ENCODE results near the gene MYBPC2.

MYBPC2 gene

GRCh38 chr19:50422397-50423278 lies 10.1 kb upstream of the MYBPC2 start:
- H3K4ac ChIP-seq (ENCODE audit: low read depth, low read length): no peak overlapping the region
- H2BK120ac ChIP-seq (ENCODE audit: insufficient read depth, low read length, poor library complexity): no peak overlapping the region
- no peak for DNase-seq
- H3K36me3 ChIP-seq (ENCODE audit: control insufficient read depth in 1 of 2, insufficient read depth in 2 of 2, low read length in 2 of 2): no peaks in the 10 kb centered on the region
- no peak overlapping the region for H2BK5ac ChIP-seq (ENCODE audit: low read depth, low read length, poor library complexity)
- no CpG with 5 or more reads among the region's 18 CpGs for WGBS (ENCODE audit: extremely low coverage, insufficient coverage, insufficient read length)
- H3K4me1 ChIP-seq (ENCODE audit: control insufficient read depth in 1 of 2, insufficient read depth in 2 of 2, low read length in 2 of 2): no peaks in the 10 kb centered on the region
- no peaks in the 10 kb centered on the region for H3K79me2 ChIP-seq (ENCODE audit: control insufficient read depth, insufficient read depth, low read length, poor library complexity)
- no peak overlapping the region for H3K9ac ChIP-seq (ENCODE audit: low read length)
- no peak overlapping the region for H2AK5ac ChIP-seq (ENCODE audit: low read length)
- peaks cover 2% of the 10 kb centered on the region for H3K27me3 ChIP-seq (ENCODE audit: insufficient read depth, low read length)
- no peak overlapping the region for H3K18ac ChIP-seq (ENCODE audit: low read length)
- H3K4me3 ChIP-seq (ENCODE audit: low read depth, low read length): no peak overlapping the region
- no peaks in the 10 kb centered on the region for H3K79me1 ChIP-seq (ENCODE audit: low read length)
- no peak overlapping the region for H2BK12ac ChIP-seq (ENCODE audit: low read length)
- H4K12ac ChIP-seq (ENCODE audit: low read depth, low read length): no peak overlapping the region
- no peak overlapping the region for H3K14ac ChIP-seq (ENCODE audit: low read length)
- H3K4me2 ChIP-seq (ENCODE audit: low read length): no peak overlapping the region
- H2AFZ ChIP-seq (ENCODE audit: insufficient read depth, low read length, poor library complexity): no peak overlapping the region
- no peak overlapping the region for H3K23ac ChIP-seq (ENCODE audit: low read length)
- no peak overlapping the region for H4K91ac ChIP-seq (ENCODE audit: low read depth, low read length)
- H3K9me3 ChIP-seq (ENCODE audit: insufficient read depth, low read depth, low read length): peaks cover 1% of the 10 kb centered on the region
- H4K8ac ChIP-seq (ENCODE audit: low read depth, low read length): no peak overlapping the region
- H3K27ac ChIP-seq (ENCODE audit: low read depth, low read length): no peak overlapping the region

DNA sequence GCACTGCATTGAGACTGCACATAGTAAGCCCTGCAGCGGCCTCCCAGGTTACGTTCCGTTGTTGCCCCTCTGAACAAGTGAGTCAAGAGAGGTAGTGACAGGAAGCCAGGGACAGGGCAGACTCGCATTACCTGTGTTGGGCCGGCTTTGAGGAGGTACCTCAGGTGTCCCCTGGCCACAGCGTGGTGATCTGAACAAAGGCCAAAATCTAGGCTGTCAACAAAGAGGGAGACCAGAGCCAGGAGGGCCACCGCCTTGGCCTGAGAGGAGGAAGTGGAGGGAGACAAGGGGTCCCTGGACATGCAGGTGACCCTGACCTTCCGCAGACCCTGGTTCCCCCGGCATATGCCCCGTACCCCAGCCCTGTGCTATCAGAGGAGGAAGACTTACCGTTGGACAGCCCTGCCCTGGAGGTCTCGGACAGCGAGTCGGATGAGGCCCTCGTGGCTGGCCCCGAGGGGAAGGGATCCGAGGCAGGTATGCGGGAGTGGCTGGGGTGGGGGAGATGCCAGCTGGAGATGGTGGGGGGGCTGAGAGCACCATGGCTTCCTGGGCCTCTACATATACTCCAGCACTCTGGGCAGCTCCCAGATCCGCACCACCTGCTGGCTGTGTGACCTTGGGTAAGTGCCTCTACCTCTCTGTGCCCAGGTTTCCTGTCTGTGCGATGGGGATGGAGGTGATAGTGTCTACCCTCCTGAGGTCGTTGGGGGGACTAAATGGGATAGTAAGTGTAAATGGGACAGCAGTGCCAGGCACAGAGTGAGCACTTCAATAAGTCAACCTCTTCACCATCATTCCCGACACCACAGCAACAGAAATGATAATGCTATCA lies 9.2 kb upstream of the MYBPC2 start:
- H3K79me2 ChIP-seq (ENCODE audit: control insufficient read depth, insufficient read depth, low read length, poor library complexity): no peaks in the 10 kb centered on the region
- H2BK12ac ChIP-seq (ENCODE audit: low read length): no peak overlapping the region
- H2BK5ac ChIP-seq (ENCODE audit: low read depth, low read length, poor library complexity): no peak overlapping the region
- H3K9ac ChIP-seq (ENCODE audit: low read length): no peak overlapping the region
- H3K4me3 ChIP-seq (ENCODE audit: low read depth, low read length): no peak overlapping the region
- no peak overlapping the region for H2AK5ac ChIP-seq (ENCODE audit: low read length)
- H3K14ac ChIP-seq (ENCODE audit: low read length): no peak overlapping the region
- H3K36me3 ChIP-seq (ENCODE audit: control insufficient read depth in 1 of 2, insufficient read depth in 2 of 2, low read length in 2 of 2): no peaks in the 10 kb centered on the region
- H2BK120ac ChIP-seq (ENCODE audit: insufficient read depth, low read length, poor library complexity): no peak overlapping the region
- no peak overlapping the region for H4K91ac ChIP-seq (ENCODE audit: low read depth, low read length)
- H3K27me3 ChIP-seq (ENCODE audit: insufficient read depth, low read length): peaks cover 2% of the 10 kb centered on the region
- no peak overlapping the region for H3K4ac ChIP-seq (ENCODE audit: low read depth, low read length)
- no peak overlapping the region for H3K4me2 ChIP-seq (ENCODE audit: low read length)
- H3K4me1 ChIP-seq (ENCODE audit: control insufficient read depth in 1 of 2, insufficient read depth in 2 of 2, low read length in 2 of 2): no peaks in the 10 kb centered on the region
- no CpG with 5 or more reads among the region's 22 CpGs for WGBS (ENCODE audit: extremely low coverage, insufficient coverage, insufficient read length)
- H4K12ac ChIP-seq (ENCODE audit: low read depth, low read length): no peak overlapping the region
- H3K27ac ChIP-seq (ENCODE audit: low read depth, low read length): no peak overlapping the region
- no peak for DNase-seq
- no peak overlapping the region for H3K23ac ChIP-seq (ENCODE audit: low read length)
- no peaks in the 10 kb centered on the region for H3K79me1 ChIP-seq (ENCODE audit: low read length)
- no peak overlapping the region for H4K8ac ChIP-seq (ENCODE audit: low read depth, low read length)
- no peak overlapping the region for H3K18ac ChIP-seq (ENCODE audit: low read length)
- no peaks in the 10 kb centered on the region for H3K9me3 ChIP-seq (ENCODE audit: insufficient read depth, low read depth, low read length)
- no peak overlapping the region for H2AFZ ChIP-seq (ENCODE audit: insufficient read depth, low read length, poor library complexity)

- no peak overlapping the region for H3K18ac ChIP-seq (ENCODE audit: low read length)
- H2AK5ac ChIP-seq (ENCODE audit: low read length): no peak overlapping the region
- no peak overlapping the region for H2BK120ac ChIP-seq (ENCODE audit: insufficient read depth, low read length, poor library complexity)
- H4K8ac ChIP-seq (ENCODE audit: low read depth, low read length): no peak overlapping the region
- H3K79me1 ChIP-seq (ENCODE audit: low read length): no peaks in the 10 kb centered on the region
- no peak overlapping the region for H2BK12ac ChIP-seq (ENCODE audit: low read length)
- H3K4me3 ChIP-seq (ENCODE audit: low read depth, low read length): no peak overlapping the region
- DNase-seq: no peak
- H2BK5ac ChIP-seq (ENCODE audit: low read depth, low read length, poor library complexity): no peak overlapping the region
- no peak overlapping the region for H3K4ac ChIP-seq (ENCODE audit: low read depth, low read length)
- no peak overlapping the region for H3K27ac ChIP-seq (ENCODE audit: low read depth, low read length)
- peaks cover 3% of the 10 kb centered on the region for H3K9me3 ChIP-seq (ENCODE audit: insufficient read depth, low read depth, low read length)
- no peak overlapping the region for H4K12ac ChIP-seq (ENCODE audit: low read depth, low read length)
- H3K27me3 ChIP-seq (ENCODE audit: insufficient read depth, low read length): no peaks in the 10 kb centered on the region
- WGBS (ENCODE audit: extremely low coverage, insufficient coverage, insufficient read length): no CpG with 5 or more reads among the region's 7 CpGs
- no peak overlapping the region for H3K4me2 ChIP-seq (ENCODE audit: low read length)
- no peaks in the 10 kb centered on the region for H3K4me1 ChIP-seq (ENCODE audit: control insufficient read depth in 1 of 2, insufficient read depth in 2 of 2, low read length in 2 of 2)
- no peak overlapping the region for H4K91ac ChIP-seq (ENCODE audit: low read depth, low read length)
- H3K14ac ChIP-seq (ENCODE audit: low read length): no peak overlapping the region
- no peaks in the 10 kb centered on the region for H3K79me2 ChIP-seq (ENCODE audit: control insufficient read depth, insufficient read depth, low read length, poor library complexity)
- no peak overlapping the region for H3K9ac ChIP-seq (ENCODE audit: low read length)
- no peak overlapping the region for H3K23ac ChIP-seq (ENCODE audit: low read length)
- H2AFZ ChIP-seq (ENCODE audit: insufficient read depth, low read length, poor library complexity): no peak overlapping the region
- no peaks in the 10 kb centered on the region for H3K36me3 ChIP-seq (ENCODE audit: control insufficient read depth in 1 of 2, insufficient read depth in 2 of 2, low read length in 2 of 2)
Observed at GRCh38 chr19:50425581-50425980, 7.1 kb upstream of the MYBPC2 start.

DNA sequence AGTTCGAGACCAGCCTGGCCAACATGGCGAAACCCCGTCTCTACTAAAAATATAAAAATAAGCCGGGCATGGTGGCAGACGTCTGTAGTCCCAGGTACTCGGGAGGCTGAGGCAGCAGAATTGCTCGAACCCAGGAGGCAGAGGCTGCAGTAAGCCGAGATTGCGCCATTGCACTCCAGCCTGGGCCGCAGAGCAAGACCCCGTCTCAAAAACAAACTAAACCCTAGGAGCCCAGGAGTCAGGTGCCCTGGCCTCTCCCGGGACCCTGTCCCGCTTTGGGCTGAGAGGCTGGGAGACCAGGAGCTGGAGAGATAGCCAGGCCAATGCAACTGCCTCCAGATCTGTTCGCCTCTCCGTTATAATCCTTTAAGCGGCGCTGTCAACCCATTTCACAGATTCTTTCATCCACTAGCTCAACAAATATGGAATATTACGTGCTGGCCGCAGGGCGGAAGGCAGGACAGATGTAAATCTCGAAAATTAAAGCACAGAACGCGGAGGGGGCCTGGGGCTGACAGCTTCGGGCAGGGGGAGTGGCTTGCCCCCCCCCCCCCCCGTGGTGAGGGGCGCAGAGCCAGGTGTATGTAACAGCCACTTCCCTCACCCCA lies 5.3 kb upstream of the MYBPC2 start:
- Histone ChIP-seq H3K4me2 (ENCODE audit: low read length) (no peak overlapping the region), H3K9ac (ENCODE audit: low read length) (no peak overlapping the region), H3K14ac (ENCODE audit: low read length) (no peak overlapping the region), H4K8ac (ENCODE audit: low read depth, low read length) (no peak overlapping the region), H2BK12ac (ENCODE audit: low read length) (no peak overlapping the region), H3K27ac (ENCODE audit: low read depth, low read length) (no peak overlapping the region), H2AK5ac (ENCODE audit: low read length) (no peak overlapping the region), H3K4ac (ENCODE audit: low read depth, low read length) (no peak overlapping the region), H3K18ac (ENCODE audit: low read length) (no peak overlapping the region), H2BK5ac (ENCODE audit: low read depth, low read length, poor library complexity) (no peak overlapping the region), H3K9me3 (ENCODE audit: insufficient read depth, low read depth, low read length) (peaks cover 3% of the 10 kb centered on the region), H3K23ac (ENCODE audit: low read length) (no peak overlapping the region), H3K4me3 (ENCODE audit: low read depth, low read length) (no peak overlapping the region), H4K12ac (ENCODE audit: low read depth, low read length) (no peak overlapping the region), H3K27me3 (ENCODE audit: insufficient read depth, low read length) (no peaks in the 10 kb centered on the region), H3K79me1 (ENCODE audit: low read length) (peaks cover 7% of the 10 kb centered on the region), H2BK120ac (ENCODE audit: insufficient read depth, low read length, poor library complexity) (no peak overlapping the region), H3K36me3 (ENCODE audit: control insufficient read depth in 1 of 2, insufficient read depth in 2 of 2, low read length in 2 of 2) (no peaks in the 10 kb centered on the region), H4K91ac (ENCODE audit: low read depth, low read length) (no peak overlapping the region), H3K4me1 (ENCODE audit: control insufficient read depth in 1 of 2, insufficient read depth in 2 of 2, low read length in 2 of 2) (peaks cover 6% of the 10 kb centered on the region in 2 experiments), H3K79me2 (ENCODE audit: control insufficient read depth, insufficient read depth, low read length, poor library complexity) (peaks cover 2% of the 10 kb centered on the region), H2AFZ (ENCODE audit: insufficient read depth, low read length, poor library complexity) (no peak overlapping the region)
- WGBS (ENCODE audit: extremely low coverage, insufficient coverage, insufficient read length): no CpG with 5 or more reads among the region's 26 CpGs
- peak; percentile 7 to 62 for DNase-seq

Data from trophoblast cell (in vitro differentiated cells and primary cell).